GM19240 (cell line): ENCODE data around the gene KRTAP19-8.

Source experiments
- DNase-seq: peaks from one replicate; pipeline ENCODE4 v3.0.0; 2011; ENCODE audit warnings: low spot score; ENCODE audit not compliant: insufficient read length

Gene KRTAP19-8, protein sequence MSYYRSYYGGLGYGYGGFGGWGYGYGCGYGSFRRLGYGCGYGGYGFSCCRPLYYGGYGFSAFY

DNA sequence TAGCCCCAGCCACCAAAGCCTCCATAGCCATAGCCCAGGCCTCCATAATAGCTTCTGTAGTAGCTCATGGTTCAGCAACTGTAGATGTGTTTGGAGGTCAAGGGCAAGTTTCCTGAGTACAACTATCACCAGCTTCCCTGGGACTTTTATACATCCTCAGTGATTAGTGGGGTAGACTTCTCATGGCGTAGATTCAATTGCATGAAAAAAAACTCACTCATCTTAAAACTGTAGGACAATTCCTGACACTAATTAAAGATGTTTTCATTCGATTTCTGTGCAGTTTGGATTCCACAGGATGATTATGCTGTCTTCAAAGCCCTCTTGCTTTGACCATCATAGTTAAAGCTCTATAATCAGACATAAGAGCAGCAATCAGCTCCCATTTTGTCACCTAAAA is at the start of gene KRTAP19-8:
Gene KRTAP19-8, minus strand, starts transcription at position 101 of the 400 bp plus-strand sequence. Its CDS starts 33 bp downstream, at position 68.
- no peak for DNase-seq

GRCh38 chr21:31087639-31088473 is 49.6 kb upstream of the KRTAP19-8 start:
- no peak for DNase-seq

DNA sequence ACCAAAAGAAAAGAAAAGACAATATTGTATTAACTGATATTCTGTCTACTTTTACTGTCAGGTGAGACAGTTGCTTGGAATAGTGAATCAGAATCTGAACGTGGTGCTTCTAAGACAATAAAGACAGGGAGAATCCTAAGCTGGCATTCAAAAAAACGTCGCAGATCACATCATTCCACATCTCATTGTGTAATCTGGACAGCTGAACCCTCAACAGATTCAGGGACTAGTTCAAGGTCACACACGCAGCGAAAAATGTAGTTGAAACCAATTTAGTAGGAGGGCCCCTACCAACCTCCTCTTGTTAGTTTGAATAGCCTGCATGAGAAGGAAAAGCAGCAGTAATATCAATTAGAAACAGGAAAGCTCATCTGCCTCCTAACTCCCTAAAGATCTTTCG is 46.4 kb upstream of the KRTAP19-8 start:
- DNase-seq, result no peak

GRCh38 chr21:31078796-31079195 is 40.5 kb upstream of the KRTAP19-8 start:
- no peak for DNase-seq

DNA sequence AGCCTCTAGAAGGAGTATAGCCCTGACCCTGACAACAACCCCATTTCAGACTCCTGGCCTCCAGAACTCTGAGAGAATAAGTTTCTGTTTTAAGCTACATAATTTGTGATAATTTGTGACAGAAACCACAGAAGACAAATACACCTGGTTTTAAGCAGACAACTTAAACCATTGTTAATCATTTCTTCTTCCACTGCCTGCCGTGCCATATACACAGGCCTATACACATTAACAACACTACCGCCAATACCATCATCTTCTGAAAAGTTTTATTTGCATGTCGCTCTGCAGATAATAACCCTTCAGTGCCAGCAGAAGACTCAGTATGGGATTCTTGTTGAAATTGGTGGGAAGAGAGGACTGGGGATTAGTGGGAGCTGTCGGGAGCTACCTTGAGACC is 39.9 kb upstream of the KRTAP19-8 start:
- no peak for DNase-seq

- no peak for DNase-seq
Measured at GRCh38 chr21:31075848-31076247, 37.6 kb upstream of the KRTAP19-8 start.

- no peak for DNase-seq
Measured at GRCh38 chr21:31072533-31072932, 34.3 kb upstream of the KRTAP19-8 start.

GRCh38 chr21:31064803-31065202 is 26.5 kb upstream of the KRTAP19-8 start:
- DNase-seq, result no peak

GRCh38 chr21:31052489-31053142 is 14.3 kb upstream of the KRTAP19-8 start:
- DNase-seq, result no peak

GRCh38 chr21:31050577-31051157 is 12.4 kb upstream of the KRTAP19-8 start:
- DNase-seq, result no peak

DNA sequence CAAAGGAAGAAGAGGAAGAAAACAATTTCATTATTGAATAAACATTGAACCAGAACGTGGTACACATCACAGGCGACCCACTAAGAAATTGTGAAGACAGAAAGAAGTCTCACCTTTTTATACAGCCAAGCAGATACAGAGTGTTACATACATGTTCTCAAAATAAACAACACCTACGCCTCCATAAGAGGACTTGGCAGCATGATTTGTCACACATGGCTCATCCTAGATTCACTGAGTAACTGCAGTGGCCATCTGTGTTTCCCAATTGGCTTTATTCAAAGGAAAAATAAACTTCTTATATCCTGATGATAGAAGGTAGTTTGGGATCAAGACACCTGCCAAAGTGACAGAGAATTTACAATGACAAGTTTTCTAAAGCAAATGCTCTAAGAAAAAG is 7.6 kb upstream of the KRTAP19-8 start:
- no peak for DNase-seq

GRCh38 chr21:31043471-31043870 is 5.2 kb upstream of the KRTAP19-8 start:
- no peak for DNase-seq

GRCh38 chr21:31042080-31042464 is 3.8 kb upstream of the KRTAP19-8 start:
- no peak for DNase-seq

GRCh38 chr21:31041295-31042079 is 3.2 kb upstream of the KRTAP19-8 start:
- DNase-seq, result no peak

GRCh38 chr21:31034378-31034777 is 3.9 kb downstream of the KRTAP19-8 start:
- no peak for DNase-seq

DNA sequence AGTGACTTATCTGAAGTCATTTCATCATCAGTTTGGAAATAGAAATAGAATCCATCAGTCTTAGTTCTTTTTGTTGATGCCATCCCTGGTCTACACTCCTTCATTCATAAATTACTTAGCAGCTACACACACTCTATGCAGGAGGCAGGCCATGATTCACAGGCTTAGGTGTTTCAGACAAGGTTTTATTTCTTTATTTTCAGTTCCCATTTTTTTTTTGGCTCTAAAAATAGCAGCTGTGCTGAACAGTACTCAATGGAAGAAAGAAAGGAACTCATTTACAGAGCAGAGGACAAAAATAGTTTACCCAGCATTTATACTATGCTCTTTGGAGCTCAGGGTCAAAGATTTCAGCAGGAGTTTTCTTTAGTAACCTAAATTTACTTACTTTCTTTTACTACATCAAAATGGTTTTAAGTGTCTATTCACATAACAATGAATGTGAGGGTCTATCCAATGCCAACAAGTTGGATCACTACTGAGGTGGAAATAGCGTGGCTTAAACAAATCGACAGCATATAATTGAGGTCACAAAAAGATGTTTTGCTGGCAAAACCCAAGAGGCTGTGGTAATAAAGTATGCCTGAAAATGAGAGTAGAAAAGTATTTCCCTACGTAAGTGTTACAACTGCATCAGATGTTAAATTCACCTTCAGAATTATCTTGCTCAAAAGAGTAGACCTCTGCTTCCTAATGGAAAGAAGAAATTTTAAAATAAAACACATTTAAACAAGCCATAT is 7.7 kb downstream of the KRTAP19-8 start:
- DNase-seq, result no peak

- no peak for DNase-seq
Measured at GRCh38 chr21:31023680-31024079, 14.6 kb downstream of the KRTAP19-8 start.

DNA sequence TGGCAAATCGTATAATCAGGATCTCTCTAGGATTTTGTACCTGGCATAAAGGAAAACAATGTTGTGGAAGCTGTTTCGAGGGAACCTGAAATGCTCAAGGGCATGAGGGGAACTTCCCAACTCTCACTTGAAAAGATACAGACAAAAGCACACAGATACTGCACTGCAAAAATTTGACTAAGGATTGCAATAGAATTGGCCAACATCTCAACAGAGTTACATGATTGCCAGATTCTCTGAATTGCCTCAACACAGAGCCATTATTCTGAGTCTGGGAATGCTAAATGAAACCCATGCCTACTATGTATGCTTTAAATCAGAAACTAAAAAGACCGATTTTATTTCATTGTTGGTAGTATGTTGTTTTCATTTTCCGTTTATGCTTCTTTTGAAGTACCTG is 16.0 kb downstream of the KRTAP19-8 start:
- DNase-seq, result no peak

DNA sequence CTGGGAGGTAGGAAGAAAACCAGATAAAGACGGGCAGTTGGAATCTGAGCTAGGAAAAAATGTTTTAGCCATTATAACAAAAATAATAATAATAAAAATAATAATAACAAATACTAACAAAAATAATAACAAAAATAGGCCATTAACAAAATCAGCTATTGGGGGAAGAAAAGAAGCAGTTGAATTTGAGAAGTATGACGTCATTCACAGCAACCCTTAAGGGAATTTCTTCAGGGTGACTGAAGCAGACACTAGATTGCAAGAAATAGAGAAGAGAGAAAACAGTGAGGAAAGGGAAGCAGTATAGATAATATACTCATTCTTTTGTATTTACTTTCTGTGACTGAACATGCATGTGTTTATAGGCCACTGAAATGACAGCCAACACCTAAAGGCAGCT is 20.0 kb downstream of the KRTAP19-8 start:
- DNase-seq, result no peak

DNA sequence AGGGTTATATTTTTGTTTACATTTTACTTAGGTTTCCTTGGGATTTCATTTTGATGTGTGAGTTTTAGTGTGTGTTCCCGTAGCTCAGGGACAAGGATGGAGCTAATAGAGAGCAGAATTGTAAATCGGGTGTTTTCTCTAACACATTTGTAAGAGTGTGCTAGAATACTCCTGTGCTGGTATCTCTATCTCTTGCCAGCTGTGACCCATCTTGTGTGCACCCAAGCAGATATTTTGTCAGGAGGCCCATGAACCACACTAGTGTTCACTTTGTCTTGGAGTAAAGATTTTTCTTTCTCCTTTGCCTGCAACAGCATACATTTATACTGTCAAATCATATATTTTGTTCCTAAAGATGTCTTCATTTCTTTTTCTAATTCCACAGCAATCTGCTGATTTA is 23.4 kb downstream of the KRTAP19-8 start:
- DNase-seq, result no peak
